Measurements from ENCODE around the gene NFE2L1.
"Not testable (repeated sequence)": the region's sequence is repeated elsewhere in the genome, so short reads cannot be mapped to it uniquely, and the experiment has no call there.

NFE2L1 gene

GRCh38 chr17:48062273-48062672 lies 14.1 kb downstream of the NFE2L1 start:
- Histone ChIP-seq H3K4me3 (ENCODE audit: low read depth, low read length) (no peak overlapping the region), H3K9ac (ENCODE audit: low read depth, low read length) (no peak overlapping the region), H3K4me1 (ENCODE audit: control insufficient read depth, insufficient read depth, low read length) (peaks cover 4% of the 10 kb centered on the region), H3K27me3 (ENCODE audit: control insufficient read depth, insufficient read depth, low read length) (no peaks in the 10 kb centered on the region), H3K9me3 (ENCODE audit: control insufficient read depth, insufficient read depth, low read length) (no peaks in the 10 kb centered on the region), H3K36me3 (ENCODE audit: control insufficient read depth, insufficient read depth, low read length) (peaks cover 59% of the 10 kb centered on the region)

- H3K9ac ChIP-seq (ENCODE audit: low read depth, low read length), result no peak overlapping the region
- H3K27me3 ChIP-seq (ENCODE audit: control insufficient read depth, insufficient read depth, low read length), result no peaks in the 10 kb centered on the region
- no peak overlapping the region for H3K4me3 ChIP-seq (ENCODE audit: low read depth, low read length)
- H3K9me3 ChIP-seq (ENCODE audit: control insufficient read depth, insufficient read depth, low read length), result no peaks in the 10 kb centered on the region
- H3K36me3 ChIP-seq (ENCODE audit: control insufficient read depth, insufficient read depth, low read length), result peaks cover 36% of the 10 kb centered on the region
- peaks cover 4% of the 10 kb centered on the region for H3K4me1 ChIP-seq (ENCODE audit: control insufficient read depth, insufficient read depth, low read length)
Measured at GRCh38 chr17:48064638-48065037, 16.5 kb downstream of the NFE2L1 start.

GRCh38 chr17:48066192-48066591 lies 18.0 kb downstream of the NFE2L1 start:
- H3K36me3 ChIP-seq (ENCODE audit: control insufficient read depth, insufficient read depth, low read length), result peaks cover 26% of the 10 kb centered on the region

DNA sequence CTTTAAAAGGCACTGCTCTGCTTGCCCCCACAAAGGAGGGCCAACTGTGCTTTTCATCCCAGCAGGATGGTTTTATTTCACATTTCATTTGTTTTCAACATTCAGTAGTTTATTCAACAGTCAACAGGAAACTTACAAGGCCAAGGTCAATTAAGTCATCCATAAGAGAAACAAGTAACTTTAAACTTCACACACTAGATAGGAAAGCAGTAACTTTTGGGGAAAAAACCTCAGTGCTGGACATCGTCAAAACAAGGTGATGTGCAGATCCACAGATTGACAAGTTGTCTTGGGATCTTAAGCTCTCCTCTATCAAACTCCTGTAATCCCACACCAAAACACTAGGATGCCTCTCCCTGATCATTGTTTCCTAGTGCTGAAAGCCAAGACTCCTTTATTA lies 18.5 kb downstream of the NFE2L1 start:
- no peak overlapping the region for H3K4me3 ChIP-seq (ENCODE audit: low read depth, low read length)
- no peaks in the 10 kb centered on the region for H3K9me3 ChIP-seq (ENCODE audit: control insufficient read depth, insufficient read depth, low read length)
- peaks cover 26% of the 10 kb centered on the region for H3K36me3 ChIP-seq (ENCODE audit: control insufficient read depth, insufficient read depth, low read length)
- H3K9ac ChIP-seq (ENCODE audit: low read depth, low read length), result no peak overlapping the region
- H3K4me1 ChIP-seq (ENCODE audit: control insufficient read depth, insufficient read depth, low read length), result peaks cover 4% of the 10 kb centered on the region
- H3K27me3 ChIP-seq (ENCODE audit: control insufficient read depth, insufficient read depth, low read length), result no peaks in the 10 kb centered on the region

More at GRCh38 chr17:48066192-48066591, 18.0 kb downstream of the NFE2L1 start:
- H3K27me3 ChIP-seq (ENCODE audit: control insufficient read depth, insufficient read depth, low read length), result no peaks in the 10 kb centered on the region
- no peak overlapping the region for H3K9ac ChIP-seq (ENCODE audit: low read depth, low read length)
- no peaks in the 10 kb centered on the region for H3K9me3 ChIP-seq (ENCODE audit: control insufficient read depth, insufficient read depth, low read length)
- H3K4me1 ChIP-seq (ENCODE audit: control insufficient read depth, insufficient read depth, low read length), result peaks cover 4% of the 10 kb centered on the region
- no peak overlapping the region for H3K4me3 ChIP-seq (ENCODE audit: low read depth, low read length)

DNA sequence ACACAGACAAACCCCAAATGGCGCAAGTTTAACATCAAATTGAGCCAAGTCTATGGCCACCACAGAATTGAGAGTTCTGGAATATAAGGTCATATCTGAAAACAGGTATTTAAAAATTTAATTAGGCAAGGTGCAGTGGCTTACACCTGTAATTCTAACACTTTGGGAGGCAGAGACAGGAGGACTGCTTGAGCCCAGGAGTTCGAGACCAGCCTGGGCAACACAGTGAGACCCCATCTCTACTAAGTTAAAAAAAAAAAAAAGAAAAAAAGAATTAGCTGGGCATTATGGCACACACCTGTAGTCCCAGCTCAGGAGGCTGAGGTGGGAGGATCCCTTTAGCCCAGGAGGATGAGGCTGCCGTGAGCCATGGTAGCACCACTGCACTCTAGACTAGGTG lies 19.1 kb downstream of the NFE2L1 start:
- Histone ChIP-seq H3K4me3 (ENCODE audit: low read depth, low read length) (no peak overlapping the region), H3K27me3 (ENCODE audit: control insufficient read depth, insufficient read depth, low read length) (no peaks in the 10 kb centered on the region), H3K9ac (ENCODE audit: low read depth, low read length) (no peak overlapping the region), H3K36me3 (ENCODE audit: control insufficient read depth, insufficient read depth, low read length) (peaks cover 20% of the 10 kb centered on the region), H3K9me3 (ENCODE audit: control insufficient read depth, insufficient read depth, low read length) (no peaks in the 10 kb centered on the region), H3K4me1 (ENCODE audit: control insufficient read depth, insufficient read depth, low read length) (peaks cover 4% of the 10 kb centered on the region)

DNA sequence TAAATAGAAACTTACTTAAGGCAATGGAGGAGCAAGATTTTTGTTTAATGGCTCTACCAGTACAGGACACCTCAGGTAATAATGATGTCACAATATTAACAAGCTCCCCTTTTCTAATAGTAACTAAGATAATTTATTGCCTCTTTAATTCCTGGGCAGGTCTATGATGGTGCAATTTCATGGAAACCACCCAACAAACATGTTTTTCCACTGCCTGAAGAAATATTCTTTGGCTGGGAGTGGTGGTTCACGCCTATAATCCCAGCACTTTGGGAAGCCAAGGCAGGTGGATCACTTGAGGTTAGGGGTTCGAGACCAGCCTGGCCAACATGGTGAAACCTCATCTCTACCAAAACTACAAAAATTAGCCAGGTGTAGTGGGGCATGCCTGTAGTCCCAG lies 19.6 kb downstream of the NFE2L1 start:
- H3K9me3 ChIP-seq (ENCODE audit: control insufficient read depth, insufficient read depth, low read length); H3K4me1 ChIP-seq (ENCODE audit: control insufficient read depth, insufficient read depth, low read length); H3K27me3 ChIP-seq (ENCODE audit: control insufficient read depth, insufficient read depth, low read length); H3K9ac ChIP-seq (ENCODE audit: low read depth, low read length); H3K4me3 ChIP-seq (ENCODE audit: low read depth, low read length): not testable (repeated sequence)
- H3K36me3 ChIP-seq (ENCODE audit: control insufficient read depth, insufficient read depth, low read length), result peaks cover 22% of the 10 kb centered on the region

- Histone ChIP-seq H3K9me3 (ENCODE audit: control insufficient read depth, insufficient read depth, low read length) (no peaks in the 10 kb centered on the region), H3K4me1 (ENCODE audit: control insufficient read depth, insufficient read depth, low read length) (peaks cover 4% of the 10 kb centered on the region), H3K9ac (ENCODE audit: low read depth, low read length) (no peak overlapping the region), H3K4me3 (ENCODE audit: low read depth, low read length) (no peak overlapping the region), H3K36me3 (ENCODE audit: control insufficient read depth, insufficient read depth, low read length) (peaks cover 24% of the 10 kb centered on the region), H3K27me3 (ENCODE audit: control insufficient read depth, insufficient read depth, low read length) (no peaks in the 10 kb centered on the region)
Measured at GRCh38 chr17:48068491-48068961, 20.4 kb downstream of the NFE2L1 start.

DNA sequence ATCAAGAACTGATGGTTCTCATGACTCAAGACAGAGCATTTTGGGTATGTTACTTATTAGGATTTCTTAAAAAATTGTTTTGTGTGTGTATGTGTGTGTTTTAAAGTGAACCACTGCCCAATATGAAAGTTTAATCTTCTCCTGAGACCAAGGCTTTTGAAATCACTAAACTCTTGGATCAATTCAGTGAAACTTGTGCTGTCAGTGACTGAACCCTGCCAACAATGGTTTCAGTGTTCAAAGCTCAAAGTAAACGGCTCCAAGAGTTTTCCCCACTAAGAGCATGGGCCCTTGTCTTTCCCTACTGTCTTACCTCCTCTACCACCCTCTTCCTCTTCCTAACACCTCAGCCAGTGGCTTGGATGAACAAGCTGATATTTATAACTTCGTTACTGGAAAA lies 22.0 kb downstream of the NFE2L1 start:
- no peak overlapping the region for H3K4me3 ChIP-seq (ENCODE audit: low read depth, low read length)

DNA sequence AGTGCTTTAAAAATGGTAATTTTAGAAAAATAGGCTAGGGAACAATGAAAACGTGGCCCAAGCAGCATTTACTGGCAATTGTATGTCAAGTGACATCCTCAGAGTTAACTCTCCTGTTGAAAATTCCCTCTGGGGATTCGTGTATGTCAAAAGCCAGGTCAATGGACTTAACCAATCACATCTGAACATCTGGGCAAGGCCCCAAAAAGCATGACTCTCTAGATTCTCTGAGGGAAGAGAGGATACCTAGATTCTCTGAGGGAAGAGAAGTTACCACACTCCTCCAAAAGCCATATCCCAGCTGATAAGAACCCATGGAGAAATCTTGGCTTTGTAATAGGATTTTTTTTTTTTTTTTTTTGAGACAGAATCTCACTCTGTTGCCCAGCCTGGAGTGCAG lies 23.5 kb downstream of the NFE2L1 start:
- peaks cover 35% of the 10 kb centered on the region for H3K36me3 ChIP-seq (ENCODE audit: control insufficient read depth, insufficient read depth, low read length)
- H3K27me3 ChIP-seq (ENCODE audit: control insufficient read depth, insufficient read depth, low read length), result no peaks in the 10 kb centered on the region
- H3K4me1 ChIP-seq (ENCODE audit: control insufficient read depth, insufficient read depth, low read length), result no peaks in the 10 kb centered on the region
- no peak overlapping the region for H3K4me3 ChIP-seq (ENCODE audit: low read depth, low read length)
- no peaks in the 10 kb centered on the region for H3K9me3 ChIP-seq (ENCODE audit: control insufficient read depth, insufficient read depth, low read length)
- H3K9ac ChIP-seq (ENCODE audit: low read depth, low read length), result no peak overlapping the region

More for the DNA sequence above, 22.0 kb downstream of the NFE2L1 start:
- peaks cover 22% of the 10 kb centered on the region for H3K36me3 ChIP-seq (ENCODE audit: control insufficient read depth, insufficient read depth, low read length)
- H3K4me1 ChIP-seq (ENCODE audit: control insufficient read depth, insufficient read depth, low read length), result no peaks in the 10 kb centered on the region
- H3K9me3 ChIP-seq (ENCODE audit: control insufficient read depth, insufficient read depth, low read length), result no peaks in the 10 kb centered on the region
- no peaks in the 10 kb centered on the region for H3K27me3 ChIP-seq (ENCODE audit: control insufficient read depth, insufficient read depth, low read length)
- H3K9ac ChIP-seq (ENCODE audit: low read depth, low read length), result no peak overlapping the region

- H3K9ac ChIP-seq (ENCODE audit: low read depth, low read length); H3K4me1 ChIP-seq (ENCODE audit: control insufficient read depth, insufficient read depth, low read length); H3K4me3 ChIP-seq (ENCODE audit: low read depth, low read length); H3K9me3 ChIP-seq (ENCODE audit: control insufficient read depth, insufficient read depth, low read length); H3K27me3 ChIP-seq (ENCODE audit: control insufficient read depth, insufficient read depth, low read length): not testable (repeated sequence)
- peaks cover 37% of the 10 kb centered on the region for H3K36me3 ChIP-seq (ENCODE audit: control insufficient read depth, insufficient read depth, low read length)
Measured at GRCh38 chr17:48072811-48073210, 24.7 kb downstream of the NFE2L1 start.

GRCh38 chr17:48073566-48074094 lies 25.5 kb downstream of the NFE2L1 start:
- H3K9me3 ChIP-seq (ENCODE audit: control insufficient read depth, insufficient read depth, low read length); H3K27me3 ChIP-seq (ENCODE audit: control insufficient read depth, insufficient read depth, low read length); H3K4me3 ChIP-seq (ENCODE audit: low read depth, low read length); H3K4me1 ChIP-seq (ENCODE audit: control insufficient read depth, insufficient read depth, low read length); H3K9ac ChIP-seq (ENCODE audit: low read depth, low read length): not testable (repeated sequence)
- H3K36me3 ChIP-seq (ENCODE audit: control insufficient read depth, insufficient read depth, low read length), result peaks cover 37% of the 10 kb centered on the region

DNA sequence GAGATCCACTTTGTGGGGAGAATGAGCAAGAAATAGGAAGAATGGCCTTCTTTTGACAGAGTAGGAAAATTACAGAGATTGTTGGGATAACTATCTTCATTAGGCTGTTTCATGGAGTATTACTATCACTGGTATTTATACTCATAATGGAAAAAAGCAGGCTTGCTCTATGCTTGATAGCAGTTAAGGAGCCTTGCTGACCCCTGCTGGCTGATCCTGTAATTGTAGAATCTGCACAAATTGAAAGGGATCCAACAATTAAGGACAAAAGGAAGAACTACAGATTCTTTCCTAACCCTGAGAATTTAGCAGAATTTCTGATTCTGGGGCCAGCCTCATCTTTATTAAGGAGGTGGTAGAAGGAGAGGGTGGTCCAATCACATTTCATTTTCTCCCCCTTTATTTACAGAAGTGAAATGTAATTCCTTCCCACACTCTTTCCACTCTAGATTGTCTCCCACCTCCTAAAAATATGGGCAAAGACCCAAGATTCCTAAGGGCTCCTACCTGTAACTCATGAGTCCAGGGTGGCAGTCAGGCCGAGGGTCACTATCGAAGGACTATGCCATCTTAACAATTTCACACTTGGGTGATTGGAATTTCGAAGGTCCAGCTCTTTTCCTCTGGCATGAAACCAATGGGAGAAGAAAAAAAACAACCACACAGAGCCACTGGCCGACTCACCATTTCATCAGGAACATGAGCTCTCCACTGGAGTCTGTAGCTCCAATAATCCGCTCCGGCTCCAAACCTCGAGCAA lies 26.3 kb downstream of the NFE2L1 start:
- Histone ChIP-seq H3K36me3 (ENCODE audit: control insufficient read depth, insufficient read depth, low read length) (peaks cover 37% of the 10 kb centered on the region), H3K27me3 (ENCODE audit: control insufficient read depth, insufficient read depth, low read length) (no peaks in the 10 kb centered on the region), H3K9me3 (ENCODE audit: control insufficient read depth, insufficient read depth, low read length) (no peaks in the 10 kb centered on the region), H3K9ac (ENCODE audit: low read depth, low read length) (no peak overlapping the region), H3K4me1 (ENCODE audit: control insufficient read depth, insufficient read depth, low read length) (no peaks in the 10 kb centered on the region), H3K4me3 (ENCODE audit: low read depth, low read length) (no peak overlapping the region)
